SH-SY5Y (cell line): ENCODE data around the gene CUL4A.

ENCODE experiments used
- GATA2 ChIP-seq: IDR thresholded peaks from 2 replicates; pipeline ENCODE4 v1.6.1; 2011; ENCODE audit warnings: mild to moderate bottlenecking, low read depth, low read length
- GATA3 ChIP-seq: IDR thresholded peaks from 2 replicates; pipeline ENCODE4 v1.6.1; 2011; ENCODE audit warnings: low read depth, mild to moderate bottlenecking, low read length, moderate library complexity

Gene CUL4A

DNA sequence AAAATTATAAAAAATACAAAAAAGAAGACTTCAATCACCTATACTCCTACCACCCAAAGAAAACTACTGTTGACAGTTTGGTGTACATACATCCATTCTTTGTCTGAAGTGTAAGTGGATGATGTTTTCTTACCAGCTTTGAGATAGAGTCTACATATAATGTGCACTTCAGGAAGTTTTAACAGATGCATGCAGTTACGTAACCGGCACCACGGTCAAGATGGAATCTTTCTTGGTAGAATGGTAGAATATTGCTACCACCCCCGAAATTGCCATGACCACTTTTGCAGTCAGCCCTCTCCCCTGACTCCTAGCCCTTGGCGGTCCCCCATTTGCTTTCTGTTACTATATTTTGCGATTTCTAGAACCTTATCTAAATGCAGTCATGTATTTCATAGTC lies 1.4 kb downstream of the CUL4A start:
- TF ChIP-seq GATA2 (no peak), GATA3 (no peak)

DNA sequence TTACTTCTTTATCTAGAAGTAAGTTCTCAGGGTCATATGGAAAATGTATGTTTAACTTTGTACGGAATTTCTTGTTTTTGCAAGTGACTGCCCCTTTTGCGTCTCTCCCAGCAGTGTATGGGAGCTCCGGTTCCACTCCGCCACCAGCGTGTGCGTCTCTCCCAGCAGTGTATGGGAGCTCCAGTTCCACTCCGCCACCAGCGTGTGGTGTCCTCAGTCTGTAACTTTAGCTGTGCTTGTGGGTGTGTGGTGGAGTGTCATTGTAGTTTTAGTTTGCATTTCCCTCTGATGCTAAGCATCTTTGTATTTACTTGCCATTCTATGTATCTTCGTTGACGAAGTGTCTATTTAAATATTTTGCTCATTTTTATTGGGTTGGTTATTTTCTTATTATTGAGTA lies 2.4 kb downstream of the CUL4A start:
- TF ChIP-seq GATA3 (no peak), GATA2 (no peak)

DNA sequence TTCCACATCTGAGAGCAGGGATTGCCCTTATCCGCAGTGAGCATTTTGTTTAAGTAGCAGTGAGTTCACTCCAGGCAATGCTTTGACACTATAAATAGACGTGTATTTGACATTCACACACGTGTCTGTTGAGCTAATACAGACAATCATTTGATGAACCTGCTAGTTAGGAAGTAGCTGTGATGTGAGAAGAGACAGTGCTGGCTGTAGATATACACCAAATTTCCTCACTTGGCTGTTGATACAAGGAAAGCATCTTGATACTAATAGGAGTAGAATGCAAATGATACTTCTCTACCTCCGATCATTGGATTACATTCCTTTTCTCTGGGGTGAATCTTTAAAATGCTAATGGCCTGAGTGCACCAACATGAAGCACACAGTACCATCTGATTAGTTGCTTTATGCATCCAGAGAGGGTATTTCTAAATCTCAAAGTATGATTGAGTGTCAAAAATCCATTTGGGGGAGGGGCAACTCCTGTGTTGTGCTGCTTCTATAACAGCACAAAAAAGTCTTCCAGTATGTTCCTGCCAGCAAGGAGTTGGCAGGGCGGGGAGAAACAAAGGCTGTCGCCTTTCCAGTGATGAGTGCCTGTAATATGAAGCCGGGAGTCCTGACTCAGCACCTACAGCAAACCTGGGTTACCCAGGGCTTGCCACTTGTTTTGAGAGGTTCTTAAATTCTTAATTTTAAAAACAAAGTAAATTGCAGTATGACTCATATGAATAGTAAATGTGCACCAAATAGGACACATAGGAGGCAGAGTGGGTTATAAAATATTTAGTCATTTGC lies 7.0 kb downstream of the CUL4A start:
- no peak for TF ChIP-seq GATA3
- TF ChIP-seq GATA2, result no peak

DNA sequence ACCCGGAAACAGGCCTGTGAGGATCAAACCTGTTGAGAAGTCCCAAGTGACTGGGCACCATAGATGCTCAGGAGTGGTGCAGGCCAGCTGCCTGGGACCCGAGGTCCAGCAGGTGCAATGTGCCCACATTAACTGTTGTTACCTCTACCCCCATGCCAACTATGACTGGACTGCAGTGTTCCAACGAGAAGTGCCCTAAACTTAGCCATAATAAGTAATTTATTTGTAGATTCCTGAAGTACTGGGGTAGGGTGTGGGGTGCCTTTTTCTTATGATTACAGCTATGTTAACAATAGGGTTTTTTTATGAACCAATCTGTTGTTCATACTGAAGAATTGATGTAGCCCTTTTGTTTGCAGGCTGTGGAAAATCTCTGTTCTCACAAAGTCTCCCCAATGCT lies 9.2 kb downstream of the CUL4A start:
- TF ChIP-seq GATA3 (no peak), GATA2 (no peak)

DNA sequence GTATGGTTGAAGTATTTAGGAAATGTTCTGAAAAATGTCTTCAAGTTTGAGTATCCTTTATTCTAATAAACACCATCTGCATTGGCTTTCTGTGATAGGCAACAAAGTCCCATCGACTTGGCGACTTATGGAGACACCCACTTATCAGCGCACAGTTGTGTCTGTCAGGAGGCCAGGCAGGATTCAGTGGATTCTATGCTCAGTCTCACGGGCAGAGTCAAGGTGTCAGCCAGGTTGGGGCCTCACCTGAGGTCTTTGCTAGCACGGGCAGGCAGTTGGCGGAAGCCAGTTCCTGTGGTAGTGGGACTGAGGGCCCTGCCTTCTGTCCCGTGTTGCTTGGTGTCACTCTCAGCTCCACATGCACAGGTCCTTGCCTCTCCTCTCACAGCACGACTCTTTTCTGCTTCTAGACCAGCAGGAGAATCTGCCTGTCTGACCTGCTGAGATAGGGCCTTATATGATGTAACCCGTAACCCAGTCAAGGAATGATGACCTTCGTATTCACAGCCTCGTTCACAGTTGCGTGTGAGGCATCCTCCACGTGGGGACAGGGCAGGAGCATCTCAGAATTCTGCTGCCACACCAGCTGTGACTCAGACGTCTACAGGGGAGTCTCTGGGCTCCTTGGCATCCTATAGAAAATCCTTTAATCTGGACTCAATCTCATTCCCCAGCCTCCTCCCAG lies 10.0 kb downstream of the CUL4A start:
- no peak for TF ChIP-seq GATA2
- no peak for TF ChIP-seq GATA3

DNA sequence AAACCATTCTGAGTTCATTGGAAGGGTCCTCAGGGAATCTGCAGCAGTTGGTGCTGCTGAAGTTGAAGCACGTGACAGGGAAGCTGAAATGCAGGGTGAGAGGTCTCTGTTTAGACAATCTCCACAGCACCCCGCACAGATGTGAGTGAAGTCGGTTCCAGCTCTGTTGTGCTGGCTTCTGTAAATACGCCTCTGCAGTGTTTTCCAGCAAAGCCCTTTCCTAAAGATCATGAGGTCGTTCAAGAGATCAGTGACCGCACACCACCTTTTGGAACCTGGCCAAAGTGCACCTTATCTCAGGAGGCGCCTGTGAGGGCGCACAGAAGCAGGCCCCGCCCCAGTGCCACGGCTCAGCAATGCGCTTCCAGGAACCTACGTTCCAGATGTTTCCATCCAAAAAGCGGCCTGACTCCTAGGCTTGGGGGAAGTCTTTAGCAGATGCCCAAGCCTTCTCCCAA lies 10.8 kb downstream of the CUL4A start:
- TF ChIP-seq GATA2 (no peak), GATA3 (no peak)

DNA sequence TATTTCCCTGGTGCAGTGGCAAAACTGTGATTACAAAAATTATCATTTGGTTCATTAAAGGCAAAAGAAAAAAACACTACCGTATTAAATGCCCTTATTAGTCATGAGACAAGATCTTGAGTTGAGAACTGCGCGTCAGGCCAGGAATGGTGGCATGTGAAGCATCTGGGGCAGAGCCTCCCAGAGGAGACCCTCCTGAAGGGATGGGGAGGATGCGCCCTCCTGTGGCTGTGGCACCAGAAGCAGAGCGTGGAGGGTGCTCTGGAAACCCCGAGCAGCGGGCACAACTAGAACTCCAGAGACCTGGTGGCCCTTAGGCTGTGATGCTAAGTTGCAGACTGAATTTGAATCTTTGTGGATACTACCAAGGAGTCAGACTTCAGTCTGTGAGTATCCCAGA lies 11.5 kb downstream of the CUL4A start:
- TF ChIP-seq GATA3 (no peak), GATA2 (no peak)

DNA sequence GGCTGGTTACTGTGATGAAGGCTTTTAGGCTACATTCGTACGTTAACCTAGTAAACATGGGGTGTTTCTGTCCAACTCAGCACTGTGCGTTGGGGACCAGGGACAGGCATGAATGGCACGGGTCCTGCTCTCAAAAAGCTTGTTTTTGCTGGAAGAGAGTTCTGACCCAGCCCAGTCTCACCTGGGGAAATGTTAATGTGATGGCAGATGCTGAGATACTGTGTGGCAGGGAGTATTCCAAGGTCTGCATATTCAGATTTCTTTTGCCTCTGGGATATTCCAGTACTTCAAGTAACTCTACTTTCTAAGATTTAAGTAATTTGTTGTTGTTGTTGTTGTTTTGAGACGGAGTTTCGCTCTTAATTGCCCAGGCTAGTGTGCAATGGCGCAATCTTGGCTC lies 13.7 kb downstream of the CUL4A start:
- TF ChIP-seq GATA3 (no peak), GATA2 (no peak)

DNA sequence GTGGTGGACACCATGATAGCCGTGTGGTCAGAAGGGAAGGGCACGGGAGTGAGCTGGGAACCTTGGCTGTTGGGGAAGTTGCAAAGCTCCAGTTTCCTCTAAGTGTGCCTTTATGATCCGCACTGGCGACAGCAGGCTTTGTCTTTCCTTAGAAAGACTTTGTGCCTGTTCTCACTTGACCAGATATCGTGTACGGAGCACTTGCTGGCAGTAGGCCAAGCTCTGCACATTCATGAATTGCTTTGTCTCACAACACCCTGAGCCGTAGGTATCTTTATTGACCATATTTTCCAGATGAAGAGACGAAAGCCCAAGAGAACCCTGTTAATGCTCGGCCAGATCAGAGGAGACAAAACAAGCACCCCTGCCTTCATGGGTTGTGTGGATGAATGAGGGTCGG lies 15.1 kb downstream of the CUL4A start:
- TF ChIP-seq GATA2, result no peak
- TF ChIP-seq GATA3, result no peak

DNA sequence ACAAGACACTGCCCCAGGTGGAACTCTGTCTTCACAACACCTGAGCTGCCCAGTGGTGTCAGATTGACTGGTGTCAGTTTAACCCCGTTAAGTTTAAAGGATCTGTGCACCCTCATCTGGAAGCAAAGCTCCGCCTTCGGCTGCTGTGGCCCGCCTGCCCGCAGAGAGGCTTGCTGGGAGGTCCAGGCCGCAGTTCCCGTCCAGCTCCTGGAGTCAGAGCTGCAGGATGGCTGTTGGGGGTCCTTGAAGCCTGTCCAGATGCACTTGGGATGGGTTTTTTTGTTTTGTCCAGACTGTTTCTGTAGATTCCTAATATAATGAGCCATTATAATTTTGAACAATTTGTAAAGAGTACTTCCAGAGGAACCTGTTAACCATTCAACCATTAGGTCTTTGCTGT lies 16.1 kb downstream of the CUL4A start:
- TF ChIP-seq GATA2, result no peak
- TF ChIP-seq GATA3, result no peak

DNA sequence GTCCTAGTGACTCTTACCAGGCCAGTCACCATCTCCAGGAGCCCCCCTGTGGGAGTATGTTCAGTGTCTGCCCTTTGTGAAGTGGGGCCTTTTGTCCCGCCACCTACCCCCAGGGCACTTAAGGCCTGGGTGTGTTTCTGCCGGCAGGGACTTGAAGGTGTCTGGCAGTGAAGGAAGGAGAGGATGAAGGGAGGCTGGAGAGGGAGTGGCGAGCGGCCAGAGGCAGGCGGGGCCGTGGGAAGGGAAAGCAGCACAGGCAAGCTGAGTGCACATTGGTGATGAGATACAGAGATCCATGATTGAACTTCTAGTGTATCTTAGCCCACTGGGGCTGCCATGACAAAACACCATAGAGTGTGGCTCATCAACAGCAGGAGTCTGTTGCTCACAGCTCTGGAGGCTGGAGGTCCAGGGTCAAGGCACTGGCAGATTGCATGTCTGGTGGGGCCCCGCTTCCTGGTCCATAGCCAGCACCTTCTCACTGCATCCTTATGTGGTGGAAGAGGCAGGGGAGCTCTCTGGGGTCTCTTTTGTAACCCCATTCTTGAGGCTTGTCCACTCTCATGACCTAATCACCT lies 17.5 kb downstream of the CUL4A start:
- no peak for TF ChIP-seq GATA3
- no peak for TF ChIP-seq GATA2

DNA sequence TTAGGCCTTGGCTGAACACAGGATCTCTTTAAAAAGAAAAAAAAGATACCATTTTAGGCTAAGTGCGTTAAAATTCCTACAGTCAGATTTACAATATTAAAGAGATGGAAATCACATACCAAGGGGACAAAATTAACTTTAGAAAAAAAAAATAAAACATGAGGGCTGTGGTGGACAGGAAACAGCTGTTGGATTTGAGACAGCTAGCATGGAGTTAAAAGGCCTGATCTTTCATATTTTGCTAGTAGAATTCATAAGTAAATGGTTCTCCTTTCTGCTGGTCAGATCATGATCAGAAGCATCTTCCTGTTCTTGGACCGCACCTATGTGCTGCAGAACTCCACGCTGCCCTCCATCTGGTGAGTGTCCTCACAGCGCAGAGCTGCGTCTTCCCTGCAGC lies 19.7 kb downstream of the CUL4A start:
- TF ChIP-seq GATA3 (no peak), GATA2 (no peak)

DNA sequence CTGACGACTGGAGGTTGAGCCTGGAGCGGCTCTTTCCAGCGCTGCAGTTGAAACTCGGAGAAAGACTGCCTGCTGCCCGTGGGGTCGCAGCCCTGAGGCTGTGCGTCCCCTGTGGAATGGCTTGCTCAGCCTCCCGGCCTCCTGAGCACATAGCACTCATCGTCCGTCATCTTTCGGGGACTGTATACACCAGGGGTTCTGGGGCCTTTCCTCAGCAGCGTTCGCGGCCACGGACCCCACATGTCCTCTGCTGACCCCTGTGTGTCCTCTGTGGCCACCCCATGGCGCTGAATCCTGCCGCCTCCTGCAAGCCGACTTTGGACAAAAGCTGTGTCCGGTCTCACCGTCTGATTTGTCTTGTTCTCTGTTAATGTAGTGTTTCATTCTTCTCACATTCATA lies 20.4 kb downstream of the CUL4A start:
- TF ChIP-seq GATA2 (no peak), GATA3 (no peak)

DNA sequence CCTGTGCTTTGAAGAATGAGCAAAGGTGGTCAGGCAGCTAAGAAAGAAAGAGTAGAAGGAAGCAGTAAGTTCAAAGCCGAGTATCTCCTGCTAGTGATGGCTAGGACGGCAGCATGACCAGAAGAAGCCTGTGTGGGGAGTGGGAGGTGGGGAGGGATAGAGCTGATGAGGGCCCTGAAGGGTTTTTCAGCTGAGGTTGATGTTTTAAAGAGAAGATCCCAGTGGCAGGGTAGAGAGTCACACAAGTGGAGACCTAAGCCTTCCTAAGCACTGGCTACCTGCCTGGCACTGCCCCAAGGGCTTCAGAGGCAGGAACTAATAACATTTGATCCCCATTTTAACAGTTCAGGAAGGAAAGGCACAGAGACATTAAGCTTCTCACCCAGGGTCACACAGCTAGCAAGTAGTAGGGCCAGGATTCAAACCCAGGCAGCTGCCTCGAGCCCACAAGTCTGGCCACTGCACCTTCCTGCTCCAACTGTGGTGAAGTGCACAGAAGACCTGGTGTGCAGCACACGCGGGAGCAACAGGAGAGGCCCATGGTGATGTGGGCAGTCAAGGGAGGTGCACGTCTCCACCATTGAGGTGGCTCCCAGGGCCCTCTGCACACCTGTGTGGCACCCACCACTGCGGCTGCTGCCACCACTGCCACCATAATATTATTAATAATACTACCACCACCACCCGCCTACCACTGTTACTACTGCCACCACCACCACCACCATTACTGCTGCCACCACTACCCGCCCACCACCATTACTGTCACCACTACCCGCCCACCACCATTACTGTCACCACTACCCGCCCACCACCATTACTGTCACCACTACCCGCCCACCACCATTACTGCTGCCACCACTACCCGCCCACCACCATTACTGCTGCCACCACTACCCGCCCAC lies 22.1 kb downstream of the CUL4A start:
- TF ChIP-seq GATA2, result no peak
- no peak for TF ChIP-seq GATA3
